OCI-LY7 (cell line): Measurements from ENCODE around the gene DUOXA1.

ENCODE experiments used
- CTCF ChIP-seq: fragments of 200-600 bp; sonication (generic); conservative IDR thresholded peaks from 2 replicates; pipeline ENCODE4 v1.5.1; 2014; ENCODE audit warnings: mild to moderate bottlenecking, antibody characterized with exemption, low read length, moderate library complexity, mixed read lengths
- EZH2phosphoT487 ChIP-seq: fragments of 200-600 bp; sonication (generic); IDR thresholded peaks from 2 replicates; pipeline ENCODE4 v1.6.1; 2018; ENCODE audit warnings: low read depth, borderline replicate concordance, mild to moderate bottlenecking, mixed run types, antibody characterized with exemption, low read length, moderate library complexity, mixed read lengths

GRCh38 chr15:45155739-45156138 is 26.1 kb upstream of the DUOXA1 start:
- TF ChIP-seq CTCF (no peak), EZH2phosphoT487 (no peak)
